GM12874 (cell line): ENCODE data around the gene SPN.

Experiments
- TF ChIP-seq, protein P1 (sequence below): IDR thresholded peaks from 2 replicates; pipeline ENCODE4 v1.5.1; 2011; ENCODE audit warnings: low read depth, mild to moderate bottlenecking, control low read depth, low read length, moderate library complexity; ENCODE audit not compliant: insufficient read depth

The SPN gene

GRCh38 chr16:29698042-29698441 lies 35.0 kb downstream of the SPN start:
- TF ChIP-seq, protein P1, sequence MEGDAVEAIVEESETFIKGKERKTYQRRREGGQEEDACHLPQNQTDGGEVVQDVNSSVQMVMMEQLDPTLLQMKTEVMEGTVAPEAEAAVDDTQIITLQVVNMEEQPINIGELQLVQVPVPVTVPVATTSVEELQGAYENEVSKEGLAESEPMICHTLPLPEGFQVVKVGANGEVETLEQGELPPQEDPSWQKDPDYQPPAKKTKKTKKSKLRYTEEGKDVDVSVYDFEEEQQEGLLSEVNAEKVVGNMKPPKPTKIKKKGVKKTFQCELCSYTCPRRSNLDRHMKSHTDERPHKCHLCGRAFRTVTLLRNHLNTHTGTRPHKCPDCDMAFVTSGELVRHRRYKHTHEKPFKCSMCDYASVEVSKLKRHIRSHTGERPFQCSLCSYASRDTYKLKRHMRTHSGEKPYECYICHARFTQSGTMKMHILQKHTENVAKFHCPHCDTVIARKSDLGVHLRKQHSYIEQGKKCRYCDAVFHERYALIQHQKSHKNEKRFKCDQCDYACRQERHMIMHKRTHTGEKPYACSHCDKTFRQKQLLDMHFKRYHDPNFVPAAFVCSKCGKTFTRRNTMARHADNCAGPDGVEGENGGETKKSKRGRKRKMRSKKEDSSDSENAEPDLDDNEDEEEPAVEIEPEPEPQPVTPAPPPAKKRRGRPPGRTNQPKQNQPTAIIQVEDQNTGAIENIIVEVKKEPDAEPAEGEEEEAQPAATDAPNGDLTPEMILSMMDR, result no peak

- TF ChIP-seq, protein P1, result no peak
Observed at GRCh38 chr16:29698484-29699323, 35.7 kb downstream of the SPN start.

- TF ChIP-seq, protein P1, result no peak
Observed at GRCh38 chr16:29699324-29700219, 36.5 kb downstream of the SPN start.

DNA sequence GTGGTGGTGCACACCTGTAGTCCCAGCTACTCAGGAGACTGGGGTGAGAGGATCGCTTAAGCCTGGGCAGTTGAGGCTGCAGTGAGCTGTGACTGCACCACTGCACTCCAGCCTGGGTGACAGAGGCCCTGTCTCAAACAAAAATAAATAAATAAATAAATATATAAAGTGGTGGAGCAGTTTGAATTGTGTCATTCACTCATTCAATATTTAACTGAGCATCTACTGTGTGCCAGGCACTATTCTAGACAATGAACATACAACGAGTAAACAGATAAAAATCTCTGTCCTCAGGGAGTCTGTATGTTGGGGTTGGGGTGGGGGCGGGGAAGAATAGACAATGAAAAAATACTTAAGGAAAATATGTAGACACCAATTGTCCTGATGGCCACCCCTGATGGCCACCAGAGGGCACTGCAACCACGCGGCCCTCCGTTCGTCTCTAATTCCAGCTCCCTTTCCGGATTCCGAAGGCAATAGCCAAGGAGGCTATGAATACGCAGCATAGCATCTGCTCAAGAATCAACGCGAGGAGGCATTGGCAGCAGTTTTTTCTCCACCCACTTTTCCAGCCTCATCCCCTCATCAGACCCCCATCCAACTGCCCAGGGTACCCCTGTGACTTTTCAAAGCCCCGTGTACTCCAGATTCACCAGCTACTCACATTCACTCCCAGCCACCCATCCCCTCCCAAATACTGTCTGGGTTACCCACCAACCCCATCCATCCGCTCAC lies 37.4 kb downstream of the SPN start:
- TF ChIP-seq, protein P1, result peak; percentile 78

DNA sequence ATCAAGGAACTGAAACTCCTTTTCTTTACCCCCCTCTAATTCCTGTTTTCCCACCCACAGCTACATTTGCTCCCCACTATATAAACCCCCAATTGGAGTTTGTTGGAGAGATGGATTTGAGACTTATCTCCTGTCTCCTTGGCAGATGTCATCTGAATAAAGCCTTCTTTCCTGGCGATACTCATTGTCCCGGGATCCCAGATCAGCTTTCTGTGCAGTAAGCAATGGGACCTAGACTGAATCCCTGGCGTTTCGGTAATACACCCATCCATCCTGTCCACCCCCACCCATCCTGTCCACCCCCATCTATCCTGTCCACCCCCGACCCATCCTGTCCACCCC lies 38.1 kb downstream of the SPN start:
- TF ChIP-seq, protein P1, result no peak

DNA sequence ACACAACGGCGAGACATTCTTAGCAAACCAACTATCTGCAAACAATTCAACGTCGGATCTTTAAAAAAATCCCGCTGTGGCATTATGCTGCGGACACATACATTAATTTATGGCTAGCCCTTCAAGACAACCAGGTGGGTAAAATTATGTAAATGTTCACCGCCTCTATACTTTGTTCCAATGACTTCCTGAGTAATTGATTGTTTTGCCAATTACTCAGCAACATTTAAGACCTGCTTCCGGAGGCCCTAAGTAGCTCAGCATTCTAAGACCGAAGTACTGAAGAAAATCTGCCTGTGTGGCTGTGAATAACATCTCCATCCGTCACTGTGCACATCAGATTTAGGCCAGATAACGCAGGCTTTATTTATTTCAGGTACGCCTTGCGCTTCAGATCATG lies 39.2 kb downstream of the SPN start:
- TF ChIP-seq, protein P1, result no peak

DNA sequence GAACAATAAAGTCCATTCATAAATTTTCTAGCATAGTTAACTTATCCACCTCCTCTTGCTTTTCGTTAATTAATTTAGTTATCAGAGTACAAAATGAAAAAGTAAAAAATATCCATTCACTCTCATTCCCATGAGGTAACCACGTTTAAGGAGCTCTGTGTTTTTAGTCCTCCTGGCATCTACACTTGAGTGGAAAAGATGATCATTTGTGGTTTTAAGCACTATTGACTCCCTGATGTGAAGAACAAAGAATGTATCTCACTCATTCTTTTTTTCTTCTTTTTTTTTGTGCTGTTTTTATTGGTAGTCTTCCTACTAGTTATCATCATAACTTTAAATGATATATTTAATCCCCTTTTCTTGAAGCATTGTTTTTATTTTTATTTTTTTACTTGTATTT lies 42.0 kb downstream of the SPN start:
- TF ChIP-seq, protein P1, result no peak
